ENCODE results near the gene ARHGEF28.

ARHGEF28 gene

DNA sequence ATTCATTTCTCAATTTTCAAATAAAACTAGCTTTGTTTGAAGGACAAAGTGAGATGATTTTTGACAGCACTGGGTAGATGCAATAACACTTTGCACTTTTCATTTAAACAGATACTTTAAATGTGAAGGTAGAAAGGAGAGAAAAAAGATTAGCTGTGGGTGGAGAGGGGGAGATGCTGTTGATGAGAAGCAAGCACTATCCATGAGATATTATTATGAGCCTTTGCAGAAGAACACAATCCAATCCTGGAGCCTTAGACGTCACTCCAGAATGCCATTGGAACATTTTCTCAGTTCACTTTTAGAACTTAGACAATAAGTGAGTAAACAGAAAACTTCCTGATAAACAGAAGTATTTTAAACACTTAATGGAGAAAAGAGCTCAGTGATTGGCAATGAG is 351.1 kb downstream of the ARHGEF28 start:
- DNase-seq, result no peak

DNA sequence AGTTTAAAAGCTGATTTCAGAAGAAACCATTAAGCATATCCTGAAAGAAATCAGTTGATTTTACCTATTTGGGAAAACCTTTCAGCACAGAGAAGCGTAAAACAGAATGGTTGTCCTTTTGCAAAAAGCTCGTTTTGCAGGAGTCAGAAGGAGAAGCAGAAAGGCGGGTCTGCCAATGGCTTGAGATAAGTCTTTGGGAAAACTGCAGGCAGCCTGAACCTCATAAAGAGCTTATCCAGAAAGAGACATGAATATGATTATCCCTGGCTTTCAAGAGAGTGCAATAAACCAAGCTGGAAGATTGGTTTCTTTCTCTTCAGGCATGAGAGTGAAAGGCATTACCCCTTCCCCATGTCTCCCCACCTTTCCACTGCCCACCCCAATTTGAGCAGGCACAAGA is 353.3 kb downstream of the ARHGEF28 start:
- no peak for DNase-seq

DNA sequence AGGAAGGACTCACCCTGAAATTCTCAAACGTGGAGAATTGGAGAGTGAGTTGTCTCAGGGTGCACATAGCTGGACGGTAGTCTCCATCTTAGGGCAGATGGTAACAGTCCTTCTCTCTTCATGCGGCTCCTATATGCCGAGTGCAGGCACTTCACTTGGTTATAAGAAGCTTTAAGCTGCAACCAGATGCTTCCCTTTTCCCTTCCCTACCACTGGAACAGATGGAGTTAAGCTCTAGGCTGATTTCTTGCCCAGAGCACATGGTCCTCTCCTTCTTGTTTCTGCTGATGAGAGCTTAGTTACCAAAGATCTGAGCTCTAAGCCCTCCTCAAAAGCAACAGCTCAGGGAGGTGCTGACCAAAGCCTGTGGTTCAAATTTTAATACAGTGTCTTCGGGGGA is 355.7 kb downstream of the ARHGEF28 start:
- no peak for DNase-seq

DNA sequence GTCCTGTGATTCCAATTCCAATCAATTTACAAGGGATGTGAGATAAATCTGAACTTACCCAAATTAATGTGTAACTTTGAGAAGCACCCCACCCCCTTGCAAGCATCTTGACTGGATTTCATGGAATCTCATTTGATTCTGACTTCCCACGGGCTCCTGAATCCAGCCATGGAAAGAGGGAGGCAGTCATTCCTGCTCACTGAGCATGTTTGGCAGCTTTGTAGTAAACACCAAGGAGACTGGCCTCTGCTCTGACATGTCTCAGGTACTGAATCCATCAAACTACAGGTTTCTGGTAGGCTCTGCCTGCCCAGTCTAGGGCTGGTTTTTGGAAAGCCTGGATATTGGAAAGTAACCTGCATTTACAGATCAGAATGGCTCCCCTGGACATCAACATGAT is 357.6 kb downstream of the ARHGEF28 start:
- no peak for DNase-seq

DNA sequence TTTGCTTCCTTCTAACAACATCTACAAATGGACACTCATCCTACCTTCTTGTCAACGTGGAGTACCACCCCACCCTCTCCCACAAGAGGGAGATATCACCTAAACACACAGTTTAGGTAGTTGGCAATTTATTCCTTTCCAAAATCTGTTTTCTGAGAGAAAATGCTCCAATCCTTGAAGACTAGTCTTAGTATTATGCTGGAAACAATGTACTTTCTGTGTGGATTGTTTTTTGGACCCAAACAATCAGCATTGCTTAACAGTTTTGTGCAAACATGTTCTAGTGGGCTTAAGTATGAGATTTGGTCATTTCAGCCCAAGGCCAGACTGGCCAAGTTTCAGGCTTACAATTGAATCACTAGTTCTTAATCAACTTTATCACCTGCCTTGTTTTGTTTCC is 359.1 kb downstream of the ARHGEF28 start:
- no peak for DNase-seq

DNA sequence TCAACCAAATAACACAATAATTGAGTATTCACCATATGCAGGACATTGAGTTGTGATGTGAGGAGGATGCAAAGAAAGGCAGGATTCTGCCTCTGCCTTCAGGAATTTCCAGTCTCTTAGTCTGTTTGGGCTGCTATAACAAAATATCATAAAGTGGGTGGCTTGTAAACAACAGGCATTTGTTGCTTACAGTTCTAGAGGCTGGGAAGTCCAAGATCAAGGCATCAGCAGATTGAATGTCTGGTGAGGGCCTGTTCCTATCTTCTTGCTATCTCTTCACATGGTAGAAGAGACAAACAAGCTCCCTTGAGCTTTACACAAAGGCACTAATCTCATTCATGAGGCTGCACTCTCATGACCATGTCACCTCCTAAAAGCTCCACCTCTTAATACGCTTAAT is 360.7 kb downstream of the ARHGEF28 start:
- DNase-seq, result no peak

DNA sequence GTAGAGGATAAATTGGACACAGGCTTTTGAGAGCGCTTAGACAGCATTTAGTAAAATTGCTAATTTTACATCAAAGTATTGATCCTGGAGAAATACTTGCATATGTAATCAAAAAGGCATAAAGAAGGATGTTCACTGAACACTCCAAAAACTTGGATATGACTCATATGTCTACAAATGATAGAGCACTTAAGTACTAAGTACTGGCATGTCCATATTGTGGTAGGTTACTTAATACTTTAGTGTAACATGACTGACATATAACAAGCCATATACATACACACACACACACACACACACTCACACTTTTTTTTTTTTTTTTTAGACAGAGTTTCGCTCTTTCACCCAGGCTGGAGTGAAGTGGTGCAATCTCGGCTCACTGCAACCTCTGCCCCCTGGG is 361.9 kb downstream of the ARHGEF28 start:
- DNase-seq, result no peak

DNA sequence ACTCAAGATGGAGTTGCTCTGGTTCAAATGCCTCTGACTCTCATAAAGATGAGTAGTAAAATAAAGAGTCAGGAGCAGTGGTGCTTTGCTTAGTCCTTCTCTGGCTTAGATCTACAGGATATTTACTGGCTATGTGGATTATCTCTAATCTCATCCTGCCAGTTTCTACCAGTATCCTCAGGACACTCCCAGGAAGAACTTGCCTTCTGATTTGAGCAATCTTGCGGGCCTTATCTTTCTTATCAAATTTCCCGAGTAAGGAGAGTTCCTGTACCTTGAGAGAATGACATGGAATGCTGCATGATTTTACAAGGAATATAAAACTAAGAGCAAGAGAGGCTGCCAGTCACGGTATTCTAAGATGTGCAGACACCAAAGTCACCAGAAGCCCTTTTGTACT is 364.0 kb downstream of the ARHGEF28 start:
- no peak for DNase-seq

All from retina (tissue), 1 donor.